Posterior vena cava (tissue), 2 donors: ENCODE measurements around the gene FAF1. TPM values are rescaled to one million over a fixed set of nuclear protein-coding genes. Genes with fewer than 3 reads are reported as not detected.

Experiments used
- total RNA-seq, 2 donors: library from RNA; stranded (reverse); fragmentation: NEBNext Ultra II Directional; extraction: Animal tissue kit (Norgen Biotek cat#: 25700); gene quantifications; one replicate each; pipeline ENCODE4 v1.2.1, GENCODE V29; 2021
- donor health status: DM: yes; HTN: yes; CAD: no.
- donor health status: DM: yes; HTN: yes; CAD: no.

The FAF1 gene
- total RNA-seq, 2 donors from 2014 or later, result 55.3 to 64.2 TPM

Other genes with a start within 250 kb of the FAF1 start
- 10 to 100 TPM; 11.2 to 20.5 TPM for gene CDKN2C, start 10.0 kb upstream of the FAF1 start, total RNA-seq
- gene C1orf185, start 142.0 kb upstream of the FAF1 start, total RNA-seq, result not detected